DMS53 (cell line): Measurements from ENCODE around the gene CERS6.
"Not testable (repeated sequence)": the region's sequence is repeated elsewhere in the genome, so short reads cannot be mapped to it uniquely, and the experiment has no call there.

ENCODE experiments used
- DNase-seq: peaks from one replicate; lab custom pipeline; 2025; lab: John Stamatoyannopoulos, UW

CERS6 gene

GRCh38 chr2:168732506-168732905 is 276.4 kb downstream of the CERS6 start:
- DNase-seq = no peak

DNA sequence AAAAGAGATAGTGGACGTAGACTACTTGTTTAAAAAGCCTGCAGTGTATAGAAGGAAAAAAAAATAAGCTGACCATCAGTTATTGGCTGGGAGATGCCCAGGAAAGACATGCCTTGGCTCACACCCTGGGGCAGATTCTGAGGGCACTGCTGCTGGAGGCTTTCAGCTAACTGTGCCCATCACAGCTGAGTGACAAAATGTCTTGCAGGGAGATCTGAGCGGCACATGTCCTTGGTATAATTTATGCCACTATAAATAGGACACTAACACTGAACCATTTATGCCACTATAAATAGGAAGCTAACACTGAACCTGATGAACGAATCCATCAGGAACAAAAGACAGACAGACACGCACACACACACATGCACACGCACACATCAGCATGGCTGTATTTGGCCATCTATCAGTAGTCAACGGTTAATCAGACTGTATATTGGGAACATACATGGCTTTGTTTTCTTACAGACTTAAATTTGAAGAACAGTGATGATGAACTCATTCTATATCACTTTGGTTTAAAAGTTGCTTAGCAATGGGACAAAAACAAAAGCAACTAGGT is 278.2 kb downstream of the CERS6 start:
- DNase-seq = no peak

- no peak for DNase-seq
Observed at GRCh38 chr2:168736649-168737445, 280.8 kb downstream of the CERS6 start.

GRCh38 chr2:168738062-168738461 is 282.0 kb downstream of the CERS6 start:
- DNase-seq = no peak

- no peak for DNase-seq
Observed at GRCh38 chr2:168740360-168740759, 284.3 kb downstream of the CERS6 start.

DNA sequence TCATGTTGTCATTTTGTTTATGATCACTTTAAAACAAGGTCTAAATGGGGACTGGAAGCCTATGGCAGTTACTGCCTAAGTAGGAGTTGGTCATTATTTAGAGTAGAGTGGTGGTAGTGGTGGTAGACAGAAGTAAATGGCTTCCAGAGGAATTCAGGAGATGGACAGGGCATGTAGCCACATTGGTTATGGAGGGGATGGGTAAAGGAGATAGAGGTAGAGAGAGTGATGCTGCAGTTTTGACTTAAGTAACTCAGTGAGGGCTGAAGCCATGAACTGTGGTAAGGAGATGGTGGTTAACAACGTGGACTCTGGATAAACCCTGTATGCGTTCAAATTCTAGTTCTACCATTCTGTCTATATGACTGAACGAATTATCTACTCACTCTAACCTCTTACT is 284.7 kb downstream of the CERS6 start:
- no peak for DNase-seq

GRCh38 chr2:168742258-168742932 is 286.3 kb downstream of the CERS6 start:
- DNase-seq = no peak

- no peak for DNase-seq
Observed at GRCh38 chr2:168744844-168745243, 288.8 kb downstream of the CERS6 start.

DNA sequence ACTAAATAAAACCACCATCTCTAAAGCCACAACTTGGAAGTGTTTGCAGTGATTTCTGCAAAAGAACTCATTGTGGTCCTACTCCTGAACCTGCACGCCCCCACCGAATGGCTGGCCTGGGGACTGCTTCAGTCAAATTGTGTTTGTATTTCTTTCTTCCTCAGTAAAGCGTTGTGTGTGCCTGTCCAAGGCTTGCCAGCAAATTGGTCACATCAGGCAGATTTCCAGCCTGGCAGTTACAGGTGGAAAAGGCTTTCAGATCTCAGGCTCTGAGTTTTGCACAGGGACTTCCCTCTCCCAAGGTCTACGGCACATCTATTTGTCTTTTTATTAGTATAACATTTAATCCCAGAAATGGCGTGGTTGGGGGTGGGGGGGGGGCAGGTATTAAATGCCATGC is 292.4 kb downstream of the CERS6 start:
- DNase-seq = no peak

DNA sequence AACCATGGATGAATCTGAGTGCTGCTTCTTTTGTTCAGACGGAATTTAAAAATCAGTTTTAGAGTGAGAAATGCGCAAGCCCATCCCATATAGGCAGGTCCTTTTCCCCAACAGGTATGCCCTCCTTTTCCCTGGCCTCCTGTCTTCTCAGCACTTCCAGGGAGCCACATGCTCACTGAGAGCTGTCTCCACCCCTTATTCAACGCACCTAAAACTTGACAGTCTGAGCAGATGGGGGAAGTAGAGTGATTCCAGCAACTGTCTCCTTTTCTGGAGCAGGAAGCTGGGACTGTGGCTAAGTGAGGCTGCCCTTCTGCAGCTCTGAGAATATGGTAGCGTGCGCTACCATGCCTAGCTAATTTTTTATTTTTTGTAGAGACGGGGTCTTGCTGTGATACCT is 293.2 kb downstream of the CERS6 start:
- no peak for DNase-seq

DNA sequence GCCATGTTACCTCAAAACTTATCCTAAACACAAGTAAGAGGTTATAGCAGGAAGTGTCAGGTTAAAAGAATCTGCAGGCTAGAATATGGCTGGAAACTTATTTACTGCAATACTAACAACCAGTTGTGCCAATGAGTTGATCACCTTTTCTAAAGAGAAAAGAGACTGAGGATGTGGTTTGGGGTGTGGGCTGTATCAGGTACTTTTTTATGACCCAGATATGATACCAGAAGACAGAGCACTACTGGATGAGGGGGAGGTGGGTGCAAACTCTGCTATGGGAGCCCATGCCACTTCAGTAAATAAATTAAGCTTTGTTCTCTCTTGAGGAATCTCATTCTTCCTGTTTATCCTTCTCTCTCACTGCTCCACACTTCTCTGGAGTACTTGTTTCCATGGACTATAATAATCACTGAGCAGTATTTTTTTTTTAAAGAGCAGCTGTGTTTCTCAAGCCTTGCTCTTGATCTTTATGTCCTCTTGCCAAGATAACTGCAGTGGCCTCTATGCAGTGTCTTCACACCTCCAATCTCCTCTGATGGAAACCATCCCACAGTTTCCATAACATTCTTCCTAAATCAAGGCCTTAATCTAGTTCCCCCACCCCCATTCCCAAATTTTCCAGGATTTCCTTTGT is 295.1 kb downstream of the CERS6 start:
- DNase-seq = peak; percentile 52

DNA sequence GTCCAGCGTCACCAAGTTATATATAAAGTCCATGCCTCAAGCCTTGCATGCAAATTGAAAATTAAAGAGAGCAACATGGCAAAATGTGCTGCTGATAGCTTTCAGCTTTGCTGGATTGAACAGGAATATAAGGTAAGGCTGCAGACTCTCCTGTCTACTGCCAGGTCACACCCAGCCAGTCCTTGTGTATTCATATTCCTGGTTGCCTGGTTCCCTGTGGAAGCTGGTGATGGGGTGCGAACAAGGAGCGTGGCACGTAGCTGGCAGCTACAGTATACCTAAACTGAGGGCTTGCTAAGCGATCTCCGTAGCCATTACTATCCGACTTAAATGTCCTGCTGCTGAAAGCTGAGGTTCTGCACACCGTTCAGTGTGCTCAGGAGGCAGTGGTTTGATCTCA is 296.3 kb downstream of the CERS6 start:
- DNase-seq = no peak

GRCh38 chr2:168753765-168754329 is 297.8 kb downstream of the CERS6 start:
- no peak for DNase-seq

GRCh38 chr2:168757223-168757622 is 301.2 kb downstream of the CERS6 start:
- no peak for DNase-seq

GRCh38 chr2:168758970-168759820 is 303.1 kb downstream of the CERS6 start:
- peak; percentile 81 for DNase-seq

DNA sequence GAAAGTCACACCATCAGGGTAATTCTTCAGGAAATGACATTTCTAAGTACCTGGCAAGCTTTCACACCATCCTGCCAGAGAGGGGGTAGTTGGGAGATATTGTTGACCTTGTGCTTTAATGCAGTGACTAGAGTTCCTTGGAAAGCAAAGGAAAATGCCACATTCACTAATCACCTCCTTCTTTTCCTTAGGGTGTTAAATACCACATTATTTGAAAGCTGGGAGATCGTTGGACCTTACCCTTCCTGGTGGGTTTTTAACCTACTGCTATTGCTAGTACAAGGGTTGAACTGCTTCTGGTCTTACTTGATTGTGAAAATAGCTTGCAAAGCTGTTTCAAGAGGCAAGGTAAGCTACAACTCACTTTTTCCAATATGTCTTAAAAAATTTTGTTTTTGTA is 309.3 kb downstream of the CERS6 start:
- no peak for DNase-seq

DNA sequence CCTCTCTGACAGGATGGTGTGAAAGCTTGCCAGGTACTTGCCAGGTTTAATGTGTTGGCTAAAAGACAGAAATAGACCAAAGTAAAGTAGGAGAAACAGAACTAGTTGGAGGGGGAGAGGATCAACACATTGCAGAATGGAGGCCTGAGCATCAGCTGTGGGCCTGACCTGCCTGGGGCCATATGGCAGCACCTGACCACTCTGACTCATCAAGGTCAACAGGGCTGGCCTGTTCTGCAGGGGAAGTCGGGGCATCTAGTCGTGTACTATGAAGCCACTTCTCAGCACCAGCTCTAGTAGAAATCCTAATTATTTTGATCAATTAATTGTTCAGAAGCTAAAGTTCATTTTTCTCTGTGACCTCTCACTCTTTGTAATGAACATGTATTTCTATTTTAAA is 310.5 kb downstream of the CERS6 start:
- DNase-seq = peak; percentile 59

GRCh38 chr2:168767258-168767657 is 311.2 kb downstream of the CERS6 start:
- no peak for DNase-seq

GRCh38 chr2:168768357-168768756 is 312.3 kb downstream of the CERS6 start:
- DNase-seq = not testable (repeated sequence)

DNA sequence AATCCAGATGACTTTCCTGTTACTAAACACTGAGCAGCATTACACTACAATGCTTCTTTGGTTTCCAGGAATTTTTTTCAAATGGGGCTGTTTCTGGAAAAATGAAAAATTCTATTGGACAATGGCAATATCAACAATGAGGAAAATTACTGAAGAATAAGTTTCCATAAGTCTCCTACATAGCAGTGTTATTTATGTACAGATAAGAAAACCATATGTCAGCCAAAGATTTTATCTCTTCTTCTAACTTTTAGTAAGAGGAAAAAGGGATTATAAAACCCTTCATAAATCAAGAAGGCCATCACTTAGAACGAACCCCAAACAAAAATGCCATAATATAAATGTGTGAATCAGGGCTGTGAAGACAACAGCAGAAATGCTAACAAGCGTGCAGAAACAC is 314.7 kb downstream of the CERS6 start:
- DNase-seq = no peak

DNA sequence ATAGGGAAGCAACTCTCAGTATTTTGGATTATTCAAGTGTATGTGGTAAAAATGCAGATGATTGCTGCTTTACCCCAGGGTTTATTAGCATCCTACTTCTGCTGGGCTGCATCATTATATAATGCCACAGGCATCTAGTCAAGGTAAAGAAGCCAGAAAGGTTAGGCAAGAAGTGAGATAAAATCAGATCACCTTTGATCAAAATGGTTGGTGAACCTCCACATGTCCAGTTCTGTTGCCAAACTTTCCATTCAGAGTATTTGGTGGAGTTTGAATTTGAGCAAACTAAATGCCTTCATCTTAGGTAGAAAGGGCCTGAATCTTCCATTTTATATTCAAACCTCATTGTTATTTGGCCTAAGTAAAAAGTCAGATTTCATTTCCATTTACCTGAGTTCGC is 316.6 kb downstream of the CERS6 start:
- no peak for DNase-seq

DNA sequence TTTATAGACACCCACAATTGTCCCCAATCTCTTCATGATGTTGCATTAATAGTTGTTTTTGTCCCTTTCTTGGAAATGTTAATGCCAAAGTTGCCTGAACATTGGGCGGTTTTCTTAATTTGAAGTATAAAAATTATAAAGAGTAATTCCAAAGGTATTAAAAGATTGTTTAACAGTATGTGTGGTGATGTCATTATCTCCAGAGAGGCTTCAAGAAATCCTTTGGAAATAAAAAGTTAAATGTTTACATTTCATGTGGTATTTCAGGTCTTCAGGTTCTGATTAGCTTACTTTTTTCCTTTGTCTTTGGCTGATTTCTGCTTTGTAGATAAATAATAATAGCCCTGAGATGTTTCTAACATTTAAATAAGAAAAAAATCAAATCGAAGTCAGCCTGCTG is 317.1 kb downstream of the CERS6 start:
- DNase-seq = no peak
